Mesendoderm (in vitro differentiated cells): ENCODE measurements around the gene PABPC4L. TPM values are rescaled to one million over a fixed set of nuclear protein-coding genes. Genes with fewer than 3 reads are reported as not detected.

Source experiments
- DNase-seq: peaks from one replicate; pipeline ENCODE4 v3.0.0; 2013
- H2AK5ac ChIP-seq: 2 replicates; pipeline ENCODE4 v1.6.1; 2013; ENCODE audit warnings: low read length, inconsistent platforms
- H2BK120ac ChIP-seq: 2 replicates; pipeline ENCODE4 v1.6.1; 2013; ENCODE audit warnings: low read depth, mild to moderate bottlenecking, low read length, moderate library complexity, mixed read lengths
- H2BK15ac ChIP-seq: replicated peaks from 2 replicates; pipeline ENCODE4 v1.6.1; 2013; ENCODE audit warnings: low read depth, mild to moderate bottlenecking, moderate library complexity
- H2BK5ac ChIP-seq: 2 replicates; pipeline ENCODE4 v1.6.1; 2013; ENCODE audit warnings: low read length, inconsistent platforms
- H3K18ac ChIP-seq: 2 replicates; pipeline ENCODE4 v1.6.1; 2013; ENCODE audit warnings: mild to moderate bottlenecking, low read length, mixed read lengths
- H3K23ac ChIP-seq: one replicate; pipeline ENCODE4 v1.6.1; 2013; ENCODE audit warnings: low read length
- H3K27ac ChIP-seq: 2 replicates; pipeline ENCODE4 v1.5.1; 2013; ENCODE audit warnings: low read depth, mild to moderate bottlenecking, inconsistent platforms, low read length, moderate library complexity
- H3K27me3 ChIP-seq: 2 replicates; pipeline ENCODE4 v1.6.1; 2013; ENCODE audit warnings: low read length, control low read depth, mild to moderate bottlenecking, inconsistent platforms; ENCODE audit not compliant: insufficient read depth, poor library complexity
- H3K36me3 ChIP-seq: 2 replicates; pipeline ENCODE4 v1.6.1; 2013; ENCODE audit warnings: low read length, inconsistent platforms; ENCODE audit not compliant: control insufficient read depth, insufficient read depth
- H3K4ac ChIP-seq: one replicate; pipeline ENCODE4 v1.6.1; 2013; ENCODE audit warnings: low read depth, mild to moderate bottlenecking, low read length, moderate library complexity
- H3K4me1 ChIP-seq: 2 replicates; pipeline ENCODE4 v1.6.1; 2013; ENCODE audit warnings: low read depth, low read length, inconsistent platforms; ENCODE audit not compliant: control insufficient read depth
- H3K4me2 ChIP-seq: 2 replicates; pipeline ENCODE4 v1.6.1; 2013; ENCODE audit warnings: low read length
- H3K4me3 ChIP-seq: 2 replicates; pipeline ENCODE4 v1.5.1; 2013; ENCODE audit warnings: mild to moderate bottlenecking, low read length
- H3K56ac ChIP-seq: one replicate; pipeline ENCODE4 v1.6.1; 2013; ENCODE audit warnings: low read length
- H3K79me1 ChIP-seq: 2 replicates; pipeline ENCODE4 v1.6.1; 2013; ENCODE audit warnings: low read length, inconsistent platforms
- H3K79me2 ChIP-seq: 2 replicates; pipeline ENCODE4 v1.6.1; 2013; ENCODE audit warnings: mild to moderate bottlenecking, low read length; ENCODE audit not compliant: control insufficient read depth, insufficient read depth
- H3K9ac ChIP-seq: 2 replicates; pipeline ENCODE4 v1.6.1; 2013; ENCODE audit warnings: low read length, inconsistent platforms
- H4K5ac ChIP-seq: one replicate; pipeline ENCODE4 v1.6.1; 2013; ENCODE audit warnings: low read length
- H4K8ac ChIP-seq: one replicate; pipeline ENCODE4 v1.6.1; 2013; ENCODE audit warnings: low read depth, mild to moderate bottlenecking, control low read depth, low read length, moderate library complexity
- WGBS: extraction: QIAGEN DNeasy Blood & Tissue Kit; methylation state at CpG from one replicate; pipeline ENCODE4 v1.1.7; 2013; ENCODE audit warnings: low lambda C conversion rate, missing lambda C conversion rate; ENCODE audit not compliant: insufficient coverage; ENCODE audit errors: extremely low coverage; 5-methylcytosine and 5-hydroxymethylcytosine counted together
- polyA plus RNA-seq, 2 experiments: library from polyadenylated mRNA; stranded (reverse); fragments of 200-250 nt; gene quantifications; one replicate each; pipeline ENCODE4 v1.2.3, GENCODE V29; 2013

PABPC4L gene
- 3.8 TPM for polyA plus RNA-seq (2013, experiment 1 of 2)
- polyA plus RNA-seq (2013, experiment 2 of 2) = 4.4 TPM

DNA sequence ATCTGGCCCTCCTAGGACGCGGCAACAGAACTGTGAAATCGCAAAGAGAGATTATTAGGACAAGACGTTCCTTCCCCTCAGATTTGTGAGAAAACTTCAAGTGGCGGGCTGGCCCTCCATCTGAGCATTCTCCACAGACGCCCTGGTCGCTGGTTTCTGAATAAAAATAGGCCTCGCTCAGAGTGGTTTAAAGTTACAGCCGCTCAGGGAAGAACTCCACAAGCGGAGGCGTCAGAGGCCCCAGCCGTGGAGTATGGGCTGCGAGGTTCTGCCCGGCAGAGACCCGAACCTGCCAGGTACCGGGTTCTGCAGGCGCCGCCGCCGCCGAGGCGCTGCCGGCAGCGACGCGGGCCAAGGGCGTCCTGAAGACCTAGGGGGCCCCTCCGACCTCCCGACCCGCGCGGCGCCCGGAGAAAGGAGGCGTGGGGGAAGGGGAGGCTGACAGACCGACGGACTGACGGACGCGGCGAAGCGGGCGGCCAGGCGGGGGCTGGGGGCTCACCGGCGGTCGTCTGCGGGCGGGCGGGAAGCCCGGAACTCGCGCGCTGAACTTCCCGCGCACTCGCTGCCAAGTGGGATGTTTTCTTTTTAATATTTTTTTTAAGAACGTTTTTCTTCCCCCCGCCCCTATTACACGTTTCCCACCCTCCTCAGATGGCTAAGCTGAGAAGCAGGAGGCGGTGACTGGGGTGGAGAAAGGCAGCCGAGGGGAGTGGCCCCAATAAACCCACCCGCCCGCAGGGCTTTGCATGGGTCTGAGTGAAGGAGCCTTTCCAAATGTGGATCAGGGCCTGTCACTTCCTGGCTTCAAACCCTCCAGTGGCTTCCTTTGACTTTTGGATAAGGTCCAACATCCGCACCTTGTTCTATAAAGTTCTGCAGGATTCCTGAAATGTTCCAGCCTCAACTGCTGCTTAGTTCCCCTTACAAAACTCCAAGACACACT is at the start of gene PABPC4L:
PABPC4L (minus strand) TSS at position 574 of the 946 bp plus-strand sequence. CDS start 770 bp downstream, outside the sequence.
- Histone ChIP-seq H3K56ac (peak within 1 kb of the TSS; percentile 86), H2BK15ac (peak within 1 kb of the TSS; percentile 75), H2AK5ac (no peak within 1 kb of the TSS), H3K4ac (peak within 1 kb of the TSS; percentile 62), H4K5ac (peak within 1 kb of the TSS; percentile 48), H2BK120ac (peak within 1 kb of the TSS; percentile 82), H3K4me1 (peaks cover 4% of the 10 kb centered on the region), H2BK5ac (no peak within 1 kb of the TSS), H3K79me1 (no peaks in the 10 kb centered on the region), H3K4me2 (peak within 1 kb of the TSS; percentile 54), H3K27me3 (no peaks in the 10 kb centered on the region), H4K8ac (peak within 1 kb of the TSS; percentile 96), H3K27ac (peak within 1 kb of the TSS; percentile 10), H3K9ac (peak within 1 kb of the TSS; percentile 73), H3K79me2 (no peaks in the 10 kb centered on the region), H3K4me3 (peak within 1 kb of the TSS; percentile 52), H3K36me3 (no peaks in the 10 kb centered on the region), H3K23ac (no peak within 1 kb of the TSS), H3K18ac (peak within 1 kb of the TSS; percentile 100)
- peak; percentile 90 for DNase-seq
- no CpG with 5 or more reads among the region's 65 CpGs for WGBS

DNA sequence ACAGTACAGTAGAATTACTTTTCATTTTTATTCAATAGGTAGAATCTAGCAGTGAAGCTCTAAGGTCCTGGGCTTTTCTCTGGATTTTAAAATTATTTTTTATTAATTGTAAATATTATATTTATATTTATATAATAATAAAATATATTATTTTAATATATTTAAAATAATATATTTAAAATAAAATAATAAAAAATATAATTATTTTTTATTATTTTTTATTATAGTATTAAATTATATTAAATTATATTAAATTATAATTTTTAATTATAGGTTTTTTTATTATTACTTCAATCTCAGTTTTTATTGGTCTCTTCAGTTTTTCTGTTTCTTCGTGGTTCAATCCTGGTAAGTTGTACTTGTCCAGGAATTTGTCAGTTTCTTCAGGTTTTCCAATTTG is 49.7 kb upstream of the PABPC4L start:
- no peak overlapping the region for H3K23ac ChIP-seq
- H3K4me2 ChIP-seq = no peak overlapping the region
- H3K27me3 ChIP-seq = no peaks in the 10 kb centered on the region
- no peak overlapping the region for H3K18ac ChIP-seq
- no peak overlapping the region for H2BK120ac ChIP-seq
- H3K4me1 ChIP-seq = no peaks in the 10 kb centered on the region
- no CpG with 5 or more reads among the region's 1 CpG for WGBS
- no peak overlapping the region for H3K9ac ChIP-seq
- no peak overlapping the region for H2AK5ac ChIP-seq
- no peak for DNase-seq
- H3K4ac ChIP-seq = no peak overlapping the region
- no peak overlapping the region for H3K4me3 ChIP-seq
- no peaks in the 10 kb centered on the region for H3K79me1 ChIP-seq
- H2BK15ac ChIP-seq = no peak overlapping the region
- H3K56ac ChIP-seq = no peak overlapping the region
- no peaks in the 10 kb centered on the region for H3K79me2 ChIP-seq
- no peak overlapping the region for H3K27ac ChIP-seq
- H3K36me3 ChIP-seq = no peaks in the 10 kb centered on the region
- H4K8ac ChIP-seq = no peak overlapping the region
- H2BK5ac ChIP-seq = no peak overlapping the region
- no peak overlapping the region for H4K5ac ChIP-seq

DNA sequence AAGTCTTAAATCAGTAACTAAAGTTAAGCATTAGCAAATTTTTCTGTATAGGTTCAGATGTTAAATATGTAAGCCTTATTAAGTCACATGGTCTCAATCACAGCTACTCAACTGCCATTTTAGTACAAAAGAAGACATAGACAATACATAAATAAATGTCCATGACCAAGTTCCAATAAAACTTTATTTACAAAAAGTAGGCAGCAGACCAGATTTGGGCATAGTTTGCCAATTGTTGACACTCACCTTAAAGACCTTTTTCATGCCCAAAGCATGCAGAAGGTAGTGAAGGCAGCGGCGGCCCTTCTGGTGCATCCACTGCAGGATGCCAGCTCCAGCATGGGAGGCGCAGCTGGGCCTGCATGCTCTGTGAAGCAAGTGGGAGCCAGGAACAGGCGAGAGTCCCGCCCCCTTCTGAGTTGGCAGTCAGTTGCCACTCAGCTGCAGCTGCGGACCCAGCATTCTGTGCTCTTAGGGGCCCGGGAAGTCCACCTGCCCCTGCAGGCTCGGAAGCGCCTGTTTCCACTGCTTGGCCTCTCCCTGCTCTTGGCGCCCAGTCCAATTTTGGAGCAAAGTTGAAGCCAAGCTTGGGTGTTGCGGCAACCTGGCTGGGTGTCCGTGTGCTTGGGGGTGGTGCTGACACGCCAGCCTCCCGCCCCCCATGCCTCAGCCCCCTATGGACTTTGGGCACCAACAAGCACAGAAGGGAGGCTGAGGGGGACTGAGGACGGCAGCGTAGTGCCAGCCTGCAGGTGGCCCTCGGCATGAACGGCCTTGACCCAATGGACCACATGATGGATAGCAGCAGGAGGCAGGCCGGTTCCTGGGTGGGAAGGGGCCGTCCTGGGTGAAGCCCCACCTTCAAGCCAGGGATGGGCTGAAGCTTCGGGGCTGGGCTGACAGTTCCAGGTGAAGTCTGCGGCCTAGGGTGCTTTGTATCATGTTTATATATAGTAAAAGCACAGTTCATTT is 42.4 kb upstream of the PABPC4L start:
- Histone ChIP-seq H3K56ac (no peak overlapping the region), H3K27ac (no peak overlapping the region), H3K79me2 (no peaks in the 10 kb centered on the region), H3K4me1 (no peaks in the 10 kb centered on the region), H3K4me2 (no peak overlapping the region), H2BK5ac (no peak overlapping the region), H3K36me3 (no peaks in the 10 kb centered on the region), H4K5ac (no peak overlapping the region), H3K79me1 (no peaks in the 10 kb centered on the region), H3K4me3 (no peak overlapping the region), H4K8ac (no peak overlapping the region), H2BK15ac (no peak overlapping the region), H3K4ac (no peak overlapping the region), H2AK5ac (no peak overlapping the region), H3K23ac (no peak overlapping the region), H3K27me3 (no peaks in the 10 kb centered on the region), H3K18ac (no peak overlapping the region), H3K9ac (no peak overlapping the region), H2BK120ac (no peak overlapping the region)
- no peak for DNase-seq
- WGBS = no CpG with 5 or more reads among the region's 22 CpGs

DNA sequence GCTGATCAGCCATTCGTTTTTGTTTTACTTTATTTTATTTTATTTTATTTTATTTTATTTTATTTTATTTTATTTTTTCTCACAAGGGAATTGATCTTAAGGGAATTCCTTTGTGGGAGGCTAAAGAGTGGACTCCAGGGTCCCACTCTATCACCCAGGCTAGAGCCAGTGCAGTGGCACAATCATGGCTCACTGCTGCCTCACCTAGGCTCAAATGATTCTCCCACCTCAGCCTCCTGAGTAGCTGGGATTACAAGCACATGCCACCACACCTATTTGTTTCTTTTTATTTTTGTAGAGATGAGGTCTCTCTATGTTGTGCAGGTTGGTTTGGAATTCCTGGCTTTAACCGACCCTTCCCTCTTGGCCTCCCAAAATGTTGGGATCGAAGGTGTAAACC is 17.5 kb upstream of the PABPC4L start:
- H2BK5ac ChIP-seq = no peak overlapping the region
- H4K5ac ChIP-seq = no peak overlapping the region
- no peaks in the 10 kb centered on the region for H3K36me3 ChIP-seq
- H3K27me3 ChIP-seq = no peaks in the 10 kb centered on the region
- H4K8ac ChIP-seq = no peak overlapping the region
- no peak overlapping the region for H3K27ac ChIP-seq
- no peak overlapping the region for H3K4ac ChIP-seq
- no peak overlapping the region for H3K18ac ChIP-seq
- H3K9ac ChIP-seq = no peak overlapping the region
- DNase-seq = no peak
- no peaks in the 10 kb centered on the region for H3K4me1 ChIP-seq
- no peak overlapping the region for H2BK120ac ChIP-seq
- H3K79me2 ChIP-seq = no peaks in the 10 kb centered on the region
- WGBS = no CpG with 5 or more reads among the region's 3 CpGs
- no peak overlapping the region for H3K4me3 ChIP-seq
- no peaks in the 10 kb centered on the region for H3K79me1 ChIP-seq
- no peak overlapping the region for H3K56ac ChIP-seq
- no peak overlapping the region for H2BK15ac ChIP-seq
- H3K4me2 ChIP-seq = no peak overlapping the region
- H2AK5ac ChIP-seq = no peak overlapping the region
- H3K23ac ChIP-seq = no peak overlapping the region

DNA sequence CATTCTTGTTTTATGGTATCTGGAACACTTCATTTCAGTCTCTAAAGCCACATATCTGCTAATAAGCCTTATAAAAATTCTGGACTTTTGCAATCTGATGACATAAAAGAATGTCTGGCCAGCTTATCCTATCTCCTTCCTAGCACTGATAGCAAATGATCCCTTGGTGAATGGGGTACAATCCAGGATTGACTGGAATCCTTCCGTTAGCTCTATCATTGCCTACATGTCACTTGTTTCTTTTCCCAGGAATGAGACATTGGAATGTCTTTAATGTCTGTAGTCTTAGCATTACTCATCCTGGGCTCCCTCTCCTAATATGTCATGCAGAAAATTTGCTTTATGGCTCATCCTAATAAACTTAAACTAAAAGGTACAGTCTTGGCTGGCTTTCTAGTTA is 14.8 kb upstream of the PABPC4L start:
- Histone ChIP-seq H3K79me2 (no peaks in the 10 kb centered on the region), H3K4me1 (no peaks in the 10 kb centered on the region), H3K4me3 (no peak overlapping the region), H3K56ac (no peak overlapping the region), H2AK5ac (no peak overlapping the region), H3K36me3 (no peaks in the 10 kb centered on the region), H4K8ac (no peak overlapping the region), H3K4ac (no peak overlapping the region), H3K4me2 (no peak overlapping the region), H3K23ac (no peak overlapping the region), H3K79me1 (no peaks in the 10 kb centered on the region), H3K9ac (no peak overlapping the region), H3K27me3 (no peaks in the 10 kb centered on the region), H3K18ac (no peak overlapping the region), H4K5ac (no peak overlapping the region), H2BK5ac (no peak overlapping the region), H2BK15ac (no peak overlapping the region), H3K27ac (no peak overlapping the region), H2BK120ac (no peak overlapping the region)
- no CpG with 5 or more reads among the region's 1 CpG for WGBS
- DNase-seq = peak; percentile 44
